HepG2 (cell line): ENCODE data around the gene VARS1. TPM values are rescaled to one million over a fixed set of nuclear protein-coding genes. Genes with fewer than 3 reads are reported as not detected.

ENCODE experiments used
- BRD4 ChIP-seq: sonication (generic); formaldehyde crosslinking; IDR thresholded peaks from 2 replicates; pipeline ENCODE4 v1.4.0; 2020; ENCODE audit warnings: missing genetic modification reagents
- FOXK2 ChIP-seq: fragments of 450-650 bp; IDR thresholded peaks from 2 replicates; pipeline ENCODE4 v1.6.1; 2016
- GATA4 ChIP-seq: sonication (generic); IDR thresholded peaks from 2 replicates; pipeline ENCODE4 v1.6.1; 2016; ENCODE audit warnings: antibody characterized with exemption, low read depth, borderline replicate concordance
- KDM6A ChIP-seq: IDR thresholded peaks from 2 replicates; pipeline ENCODE4 v1.6.1; 2016; ENCODE audit warnings: low read depth
- MBNL3 ChIP-seq: fragments of 250-450 bp; sonication (Bioruptor Pico); conservative IDR thresholded peaks from 2 replicates; pipeline ENCODE4 v1.8.0; 2022; ENCODE audit warnings: mild to moderate bottlenecking, inconsistent platforms
- MIER3 ChIP-seq: IDR thresholded peaks from 2 replicates; pipeline ENCODE4 v1.6.1; 2016; ENCODE audit warnings: missing compliant biosample characterization, borderline replicate concordance
- PRDM15 ChIP-seq: sonication (generic); formaldehyde crosslinking; IDR thresholded peaks from 2 replicates; pipeline ENCODE4 v1.4.0; 2020; ENCODE audit warnings: missing genetic modification reagents
- PRMT3 ChIP-seq: sonication (generic); formaldehyde crosslinking; IDR thresholded peaks from 2 replicates; pipeline ENCODE4 v1.8.1; 2022; ENCODE audit warnings: low read depth, mild to moderate bottlenecking, moderate library complexity, missing genetic modification reagents, borderline replicate concordance
- RFX5 ChIP-seq: IDR thresholded peaks from 2 replicates; pipeline ENCODE4 v1.6.1; 2011; ENCODE audit warnings: low read depth, low read length, improper control_type of control experiment
- SAFB2 ChIP-seq: sonication (generic); formaldehyde crosslinking; IDR thresholded peaks from 2 replicates; pipeline ENCODE4 v1.5.1; 2020; ENCODE audit warnings: missing genetic modification reagents, low read depth, mild to moderate bottlenecking, borderline replicate concordance
- SMAD3 ChIP-seq: sonication (generic); formaldehyde crosslinking; IDR thresholded peaks from 2 replicates; pipeline ENCODE4 v1.4.0; 2020; ENCODE audit warnings: missing genetic modification reagents
- ZBTB10 ChIP-seq: sonication (generic); formaldehyde crosslinking; IDR thresholded peaks from 2 replicates; pipeline ENCODE4 v1.4.0; 2020; ENCODE audit warnings: missing genetic modification reagents, borderline replicate concordance
- ZBTB26 ChIP-seq: IDR thresholded peaks from 2 replicates; pipeline ENCODE4 v1.6.1; 2016; ENCODE audit warnings: missing compliant biosample characterization, missing genetic modification reagents, borderline replicate concordance
- ZEB1 ChIP-seq: IDR thresholded peaks from 2 replicates; pipeline ENCODE4 v1.6.1; 2012; ENCODE audit warnings: mild to moderate bottlenecking, low read depth, inconsistent platforms; ENCODE audit not compliant: insufficient replicate concordance
- ZNF382 ChIP-seq: sonication (generic); formaldehyde crosslinking; IDR thresholded peaks from 2 replicates; pipeline ENCODE4 v1.5.0; 2020; ENCODE audit warnings: missing genetic modification reagents, mild to moderate bottlenecking, borderline replicate concordance
- ZNF598 ChIP-seq: sonication (generic); formaldehyde crosslinking; IDR thresholded peaks from 2 replicates; pipeline ENCODE4 v1.5.1; 2020; ENCODE audit warnings: mild to moderate bottlenecking, missing genetic modification reagents, borderline replicate concordance
- ZNF652 ChIP-seq: IDR thresholded peaks from 2 replicates; pipeline ENCODE4 v1.6.1; 2016; ENCODE audit warnings: low read depth, borderline replicate concordance
- ZNF660 ChIP-seq: sonication (generic); formaldehyde crosslinking; IDR thresholded peaks from 2 replicates; pipeline ENCODE4 v1.5.1; 2020; ENCODE audit warnings: mild to moderate bottlenecking, low read depth, missing genetic modification reagents, borderline replicate concordance
- ZNF780A ChIP-seq: sonication (generic); formaldehyde crosslinking; IDR thresholded peaks from 2 replicates; pipeline ENCODE4 v1.8.0; 2022; ENCODE audit warnings: mild to moderate bottlenecking, missing genetic modification reagents, moderate library complexity
- ZNF841 ChIP-seq: sonication (generic); formaldehyde crosslinking; IDR thresholded peaks from 2 replicates; pipeline ENCODE4 v1.8.1; 2023; ENCODE audit warnings: missing genetic modification reagents, borderline replicate concordance
- polyA plus RNA-seq, 8 experiments: library from polyadenylated mRNA; depleted of rRNA in 3 of 8; stranded (reverse) in 7 of 8; unstranded in 1 of 8; fragments of >200 nt; fragmentation: Illumina TruSeq in 4 of 8; extraction: Trizol in 4 of 8; gene quantifications; 2 replicates each; pipeline versions ENCODE4 v1.2.1 to v1.2.3, GENCODE V29; 2011 to 2016; ENCODE audit warnings: low read depth in 4 of 8, missing spikeins in 1 of 8, mixed read lengths in 1 of 8; ENCODE audit not compliant: insufficient read depth in 1 of 8
- total RNA-seq, 5 experiments: library from RNA; depleted of rRNA; stranded (reverse); fragments of >200 nt; fragmentation: Illumina TruSeq; extraction: Trizol; gene quantifications; 2 replicates each; pipeline ENCODE4 v1.2.3, GENCODE V29; 2016; ENCODE audit warnings: low read depth in 1 of 5
- TF ChIP-seq, protein P1 (sequence below): sonication (generic); formaldehyde crosslinking; IDR thresholded peaks from 2 replicates; pipeline ENCODE4 v1.4.0; 2020; ENCODE audit warnings: missing genetic modification reagents

The VARS1 gene
- total and polyA plus RNA-seq, 2 of the 13 experiments (the other 11 are each of a cell fraction or from before 2014, with no cell fraction given): 14.7 to 56.1 TPM

DNA sequence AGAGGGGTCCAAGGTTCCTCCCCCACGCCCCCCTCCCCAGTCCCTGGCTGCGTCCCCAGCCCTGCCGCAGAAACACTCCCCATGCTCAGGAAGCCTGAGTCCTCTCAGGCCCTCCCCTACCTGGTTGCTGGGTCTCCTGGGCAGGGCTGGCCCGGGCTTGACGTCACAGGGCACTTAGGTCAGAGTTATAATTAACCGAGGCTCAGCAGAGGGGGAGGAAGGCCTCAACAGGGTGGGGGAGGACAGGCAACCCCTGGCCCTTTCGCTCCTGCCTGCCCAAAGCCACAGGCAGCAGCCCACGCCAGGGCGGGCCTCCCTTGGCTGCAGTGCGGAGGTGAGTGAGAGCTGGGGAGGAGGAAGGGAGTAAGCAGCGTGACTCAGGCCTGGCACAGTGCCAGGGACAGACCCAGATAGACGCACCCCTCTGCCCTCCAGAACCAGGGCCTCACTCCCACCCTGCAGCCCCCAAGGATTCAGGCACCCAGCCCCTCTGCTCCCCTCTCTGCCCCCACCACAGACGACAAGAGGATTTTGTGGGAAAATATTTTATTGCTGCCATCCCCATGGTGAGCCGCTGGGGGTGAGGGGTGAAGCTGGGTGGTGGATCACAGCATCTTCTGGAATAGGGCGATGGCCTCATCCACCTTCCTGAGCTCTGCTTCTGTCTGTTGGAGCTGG is 18.4 kb downstream of the VARS1 start, which contains the start of gene VWA7 (continued):
- no peak; the same call in 1 of the 2 replicates for TF ChIP-seq ZBTB10 (CRISPR knock-in tag)
- no peak for TF ChIP-seq ZNF598 (CRISPR knock-in tag)
- TF ChIP-seq BRD4 (CRISPR knock-in tag): peak; percentile 31; the same call in 1 of the 2 replicates
- no peak for TF ChIP-seq ZNF780A (CRISPR knock-in tag)
- TF ChIP-seq MIER3 (CRISPR knock-in tag): no peak; the same call in none of the 2 replicates
- peak; percentile 47; the same call in 1 of the 2 replicates for TF ChIP-seq KDM6A (CRISPR knock-in tag)
- no peak for TF ChIP-seq ZEB1
- TF ChIP-seq ZNF652 (CRISPR knock-in tag): 0 out of 2 replicates have a peak, but pooled peaks have one; percentile 18
- no peak for TF ChIP-seq MBNL3 (CRISPR knock-in tag)
- TF ChIP-seq GATA4: 0 out of 2 replicates have a peak, but pooled peaks have one; percentile 18
- TF ChIP-seq PRMT3 (CRISPR knock-in tag): no peak
- TF ChIP-seq ZNF660: no peak
- no peak for TF ChIP-seq RFX5
- peak; percentile 67; the same call in 1 of the 2 replicates for TF ChIP-seq ZBTB26
- no peak for TF ChIP-seq SAFB2 (CRISPR knock-in tag)
- TF ChIP-seq FOXK2: no peak
- TF ChIP-seq SMAD3 (CRISPR knock-in tag): peak; percentile 27; the same call in 1 of the 2 replicates
- TF ChIP-seq PRDM15 (CRISPR knock-in tag): 0 out of 2 replicates have a peak, but pooled peaks have one; percentile 9
- TF ChIP-seq, protein P1, sequence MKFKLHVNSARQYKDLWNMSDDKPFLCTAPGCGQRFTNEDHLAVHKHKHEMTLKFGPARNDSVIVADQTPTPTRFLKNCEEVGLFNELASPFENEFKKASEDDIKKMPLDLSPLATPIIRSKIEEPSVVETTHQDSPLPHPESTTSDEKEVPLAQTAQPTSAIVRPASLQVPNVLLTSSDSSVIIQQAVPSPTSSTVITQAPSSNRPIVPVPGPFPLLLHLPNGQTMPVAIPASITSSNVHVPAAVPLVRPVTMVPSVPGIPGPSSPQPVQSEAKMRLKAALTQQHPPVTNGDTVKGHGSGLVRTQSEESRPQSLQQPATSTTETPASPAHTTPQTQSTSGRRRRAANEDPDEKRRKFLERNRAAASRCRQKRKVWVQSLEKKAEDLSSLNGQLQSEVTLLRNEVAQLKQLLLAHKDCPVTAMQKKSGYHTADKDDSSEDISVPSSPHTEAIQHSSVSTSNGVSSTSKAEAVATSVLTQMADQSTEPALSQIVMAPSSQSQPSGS (CRISPR knock-in tag): peak; percentile 86; the same call in 1 of the 2 replicates
- TF ChIP-seq ZNF841 (CRISPR knock-in tag): no peak
- no peak for TF ChIP-seq ZNF382 (CRISPR knock-in tag)
